T-cell (primary cell): ENCODE results near the gene SOX30. TPM values are rescaled to one million over a fixed set of nuclear protein-coding genes. Genes with fewer than 3 reads are reported as not detected.

ENCODE experiments used
- ATAC-seq, 4 experiments: fragments of 200-7000 bp in 3 of 4; fragments of 150-1000 bp in 1 of 4; cut with Tn5 transposase; replicated peaks in 1 of 4; 1 replicate in 3 of 4; 2 replicates in 1 of 4; pipeline ENCODE4 v1.10.0; 2021; ENCODE audit warnings: moderate library complexity in 3 of 4, mild to moderate bottlenecking in 2 of 4, moderate number of reproducible peaks in 1 of 4
- CTCF ChIA-PET, 2 donors: fragments of 300-600 bp; sonication (Branson Sonifier 250); formaldehyde crosslinking; loops; one replicate each; lab custom pipeline; 2022; ENCODE audit warnings: antibody characterized with exemption in 2 of 2; lab: Charles Lee
- POLR2A ChIA-PET, 2 donors: fragments of 300-600 bp; sonication (Branson Sonifier 250); formaldehyde crosslinking; loops; one replicate each; lab custom pipeline; 2022; ENCODE audit warnings: antibody characterized with exemption in 2 of 2; lab: Charles Lee
- DNase-seq, 35 experiments: peaks; one replicate each; pipeline versions ENCODE4 v3.0.0 to v3.0.0-alpha.2; 2013 to 2023
- H3K27ac ChIP-seq: one replicate; pipeline ENCODE4 v1.5.1; 2013; ENCODE audit warnings: low read length
- H3K27me3 ChIP-seq, 2 experiments: replicated peaks in 1 of 2; 1 replicate in 1 of 2; 2 replicates in 1 of 2; pipeline versions ENCODE4 v1.6.1 to v1.7.0; 2013; ENCODE audit warnings: low read length in 1 of 2, mixed read lengths in 1 of 2; ENCODE audit not compliant: control insufficient read depth in 2 of 2, insufficient read depth in 2 of 2; ENCODE audit errors: extremely low read depth in 1 of 2
- H3K36me3 ChIP-seq, 2 donors: 1 replicate in 1 of 2; 2 replicates in 1 of 2; pipeline versions ENCODE4 v1.6.1 to v1.7.0; 2013; ENCODE audit warnings: low read length in 1 of 2; ENCODE audit not compliant: control insufficient read depth in 2 of 2, insufficient read depth in 1 of 2; ENCODE audit errors: extremely low read depth in 1 of 2
- H3K4me1 ChIP-seq, 2 experiments: 1 replicate in 1 of 2; 2 replicates in 1 of 2; pipeline versions ENCODE4 v1.6.1 to v1.7.0; 2013; ENCODE audit warnings: low read length in 2 of 2, mixed read lengths in 1 of 2; ENCODE audit not compliant: insufficient read depth in 2 of 2, control insufficient read depth in 1 of 2; ENCODE audit errors: extremely low read depth in 1 of 2
- H3K4me3 ChIP-seq, 2 donors: 1 replicate in 1 of 2; 2 replicates in 1 of 2; pipeline versions ENCODE4 v1.5.1 to v1.7.0; 2013; ENCODE audit warnings: mild to moderate bottlenecking in 2 of 2, low read length in 1 of 2, moderate library complexity in 1 of 2; ENCODE audit not compliant: control insufficient read depth in 1 of 2; ENCODE audit errors: extremely low read depth in 1 of 2
- H3K9me3 ChIP-seq: 2 replicates; pipeline ENCODE4 v1.7.0; 2013
- H3K27ac Mint-ChIP-seq, 2 donors: one replicate each; pipeline ENCODE4 v1.8.0; 2020 to 2021; ENCODE audit warnings: mild to moderate bottlenecking in 2 of 2, mixed read lengths in 2 of 2
- H3K27me3 Mint-ChIP-seq, 2 donors: one replicate each; pipeline ENCODE4 v1.8.0; 2021 to 2022; ENCODE audit warnings: mixed read lengths in 2 of 2
- H3K36me3 Mint-ChIP-seq: one replicate; pipeline ENCODE4 v1.8.0; 2021; ENCODE audit warnings: mixed read lengths
- H3K4me1 Mint-ChIP-seq, 3 donors: one replicate each; pipeline ENCODE4 v1.8.0; 2020 to 2022; ENCODE audit warnings: mixed read lengths in 3 of 3, mild to moderate bottlenecking in 1 of 3
- H3K4me3 Mint-ChIP-seq, 3 donors: one replicate each; pipeline ENCODE4 v1.8.0; 2020 to 2022; ENCODE audit warnings: mild to moderate bottlenecking in 3 of 3, mixed read lengths in 3 of 3, moderate library complexity in 3 of 3
- H3K9me3 Mint-ChIP-seq, 3 donors: one replicate each; pipeline ENCODE4 v1.8.0; 2020 to 2022; ENCODE audit warnings: mixed read lengths in 3 of 3
- WGBS: methylation state at CpG from one replicate; pipeline ENCODE4 v1.1.5; 2013; ENCODE audit warnings: missing lambda C conversion rate; ENCODE audit not compliant: insufficient coverage; 5-methylcytosine and 5-hydroxymethylcytosine counted together
- total RNA-seq, 35 experiments: library from RNA in 6 of 35; stranded (reverse) in 6 of 35; fragments of 120-200 nt in 1 of 35; gene quantifications; one replicate each; pipeline versions ENCODE4 v1.2.1 to v1.2.4 and lab custom pipeline; 2013 to 2026

SOX30 gene
- total RNA-seq, 5 donors from 2014 or later (not counting 1 experiment from before 2014, with no cell fraction given): 0.10 to 0.44 (median 0.13) TPM; not detected in 2

GRCh38 chr5:157669701-157670097, 17.5 kb upstream of the SOX30 start:
- H3K9me3 Mint-ChIP-seq: peaks cover 0 to 2% (median under 1%) of the 10 kb centered on the region in 3 donors
- ChIA-PET CTCF (interaction anchor here in 1 of 2 donors (2.0 kb wide), 1 partner anchor 74 kb away, joined by 12 read pairs; the partner anchor contains the start of gene LSM11), POLR2A (no interaction called here)
- ATAC-seq (no peak), DNase-seq (no peak)
- peaks cover 20 to 27% (median 24%) of the 10 kb centered on the region in 3 donors for H3K4me1 Mint-ChIP-seq
- 92% methylated on average over 5 of the region's 6 CpGs for WGBS
- H3K9me3 ChIP-seq: no peaks in the 10 kb centered on the region
- peak overlapping the region in 2 of 3 donors; percentile 85 to 87 for H3K4me3 Mint-ChIP-seq
- H3K27ac Mint-ChIP-seq: no peak overlapping the region
- H3K36me3 Mint-ChIP-seq: peaks cover 2% of the 10 kb centered on the region
- H3K4me3 ChIP-seq: no peak overlapping the region
- peaks cover 27 to 35% of the 10 kb centered on the region in 2 donors for H3K27me3 Mint-ChIP-seq
- peaks cover 2 to 13% of the 10 kb centered on the region in 2 experiments for H3K4me1 ChIP-seq
- H3K27ac ChIP-seq: no peak overlapping the region
- H3K36me3 ChIP-seq: no peaks in the 10 kb centered on the region
- peaks cover 0 to 32% of the 10 kb centered on the region in 2 experiments for H3K27me3 ChIP-seq

GRCh38 chr5:157668356-157668755, 16.1 kb upstream of the SOX30 start:
- no peak overlapping the region for H3K4me3 ChIP-seq
- no peaks in the 10 kb centered on the region for H3K36me3 ChIP-seq
- H3K27ac Mint-ChIP-seq: no peak overlapping the region
- DNase-seq: no peak
- H3K27me3 ChIP-seq: peaks cover 0 to 32% of the 10 kb centered on the region in 2 experiments
- H3K4me3 Mint-ChIP-seq: no peak overlapping the region
- no peak overlapping the region for H3K27ac ChIP-seq
- CTCF ChIA-PET: interaction anchor here (0.6 to 2.0 kb wide), 5 partner anchors 16 to 1512 kb away, joined by 3 to 12 read pairs (median 3); partner anchors contain the start of gene LSM11 (in 2 of the 2)
- POLR2A ChIA-PET: interaction anchor here in 1 of 2 donors (0.7 kb wide), 1 partner anchor 49 kb away, joined by 4 read pairs; no protein-coding TSS in a partner anchor
- peaks cover 0 to 7% (median 2%) of the 10 kb centered on the region in 3 donors for H3K9me3 Mint-ChIP-seq
- peaks cover 27 to 35% of the 10 kb centered on the region in 2 donors for H3K27me3 Mint-ChIP-seq
- H3K4me1 Mint-ChIP-seq: peaks cover 20 to 27% (median 24%) of the 10 kb centered on the region in 3 donors
- no peaks in the 10 kb centered on the region for H3K9me3 ChIP-seq
- no CpG with 5 or more reads among the region's 1 CpG for WGBS
- H3K36me3 Mint-ChIP-seq: peaks cover 3% of the 10 kb centered on the region
- ATAC-seq: no peak
- H3K4me1 ChIP-seq: peaks cover 2 to 13% of the 10 kb centered on the region in 2 experiments

GRCh38 chr5:157665467-157666070, 13.3 kb upstream of the SOX30 start:
- H3K36me3 Mint-ChIP-seq: peaks cover 3% of the 10 kb centered on the region
- CTCF ChIA-PET: no interaction called here
- POLR2A ChIA-PET: no interaction called here
- H3K27me3 Mint-ChIP-seq: peaks cover 9 to 17% of the 10 kb centered on the region in 2 donors
- peaks cover 3 to 12% (median 5%) of the 10 kb centered on the region in 3 donors for H3K4me1 Mint-ChIP-seq
- H3K9me3 ChIP-seq: no peaks in the 10 kb centered on the region
- H3K9me3 Mint-ChIP-seq: peaks cover 0 to 19% (median 2%) of the 10 kb centered on the region in 3 donors
- peaks cover 0 to 16% of the 10 kb centered on the region in 2 experiments for H3K27me3 ChIP-seq
- H3K27ac Mint-ChIP-seq: no peak overlapping the region
- WGBS: 71% methylated on average over 1 of the region's 2 CpGs
- peaks cover 0 to under 1% of the 10 kb centered on the region in 2 experiments for H3K4me1 ChIP-seq
- DNase-seq (no peak), ATAC-seq (no peak)
- no peak overlapping the region for H3K27ac ChIP-seq
- H3K36me3 ChIP-seq: no peaks in the 10 kb centered on the region
- H3K4me3 Mint-ChIP-seq: no peak overlapping the region
- no peak overlapping the region for H3K4me3 ChIP-seq

GRCh38 chr5:157659868-157660660, 7.8 kb upstream of the SOX30 start:
- Histone ChIP-seq H3K4me3 (no peak overlapping the region), H3K27ac (no peak overlapping the region), H3K27me3 (no peaks in the 10 kb centered on the region), H3K9me3 (no peaks in the 10 kb centered on the region), H3K36me3 (no peaks in the 10 kb centered on the region), H3K4me1 (no peaks in the 10 kb centered on the region)
- ATAC-seq (no peak), DNase-seq (no peak)
- H3K4me1 Mint-ChIP-seq: no peaks in the 10 kb centered on the region
- no peak overlapping the region for H3K27ac Mint-ChIP-seq
- 84% methylated on average over 5 of the region's 8 CpGs for WGBS
- no peaks in the 10 kb centered on the region for H3K27me3 Mint-ChIP-seq
- H3K36me3 Mint-ChIP-seq: peaks cover 22% of the 10 kb centered on the region
- CTCF ChIA-PET: interaction anchor here in 1 of 2 donors (0.6 kb wide), 1 partner anchor 150 kb away, joined by 3 read pairs; no protein-coding TSS in a partner anchor
- POLR2A ChIA-PET: no interaction called here
- peaks cover 6 to 34% (median 9%) of the 10 kb centered on the region in 3 donors for H3K9me3 Mint-ChIP-seq
- H3K4me3 Mint-ChIP-seq: no peak overlapping the region

GRCh38 chr5:157658893-157659292, 6.7 kb upstream of the SOX30 start:
- no peak overlapping the region for H3K4me3 ChIP-seq
- H3K4me1 ChIP-seq: no peaks in the 10 kb centered on the region
- Mint-ChIP-seq H3K9me3 (peaks cover 6 to 29% (median 9%) of the 10 kb centered on the region in 3 donors), H3K27me3 (no peaks in the 10 kb centered on the region), H3K36me3 (peaks cover 19% of the 10 kb centered on the region), H3K4me3 (no peak overlapping the region), H3K27ac (no peak overlapping the region), H3K4me1 (no peaks in the 10 kb centered on the region)
- CTCF ChIA-PET: no interaction called here
- ATAC-seq (no peak), DNase-seq (no peak)
- no peaks in the 10 kb centered on the region for H3K9me3 ChIP-seq
- H3K27me3 ChIP-seq: no peaks in the 10 kb centered on the region
- 100% methylated on average over 1 of the region's 1 CpG for WGBS
- POLR2A ChIA-PET: no interaction called here
- no peak overlapping the region for H3K27ac ChIP-seq
- no peaks in the 10 kb centered on the region for H3K36me3 ChIP-seq

GRCh38 chr5:157657516-157657915, 5.3 kb upstream of the SOX30 start:
- Histone ChIP-seq H3K36me3 (no peaks in the 10 kb centered on the region), H3K4me3 (no peak overlapping the region), H3K27me3 (no peaks in the 10 kb centered on the region), H3K4me1 (no peaks in the 10 kb centered on the region), H3K9me3 (no peaks in the 10 kb centered on the region), H3K27ac (no peak overlapping the region)
- Mint-ChIP-seq H3K27me3 (no peaks in the 10 kb centered on the region), H3K9me3 (peaks cover 12 to 29% (median 14%) of the 10 kb centered on the region in 3 donors), H3K27ac (no peak overlapping the region), H3K36me3 (peaks cover 26% of the 10 kb centered on the region), H3K4me1 (peaks cover 6 to 9% (median 6%) of the 10 kb centered on the region in 3 donors), H3K4me3 (no peak overlapping the region)
- POLR2A ChIA-PET: no interaction called here
- CTCF ChIA-PET: interaction anchor here (0.6 to 1.0 kb wide), 4 partner anchors 10 to 1162 kb away, joined by 3 to 13 read pairs (median 3); no protein-coding TSS in a partner anchor
- 80% methylated on average over 2 of the region's 2 CpGs for WGBS
- DNase-seq: no peak
- ATAC-seq: no peak
